ENCODE results near the gene GLMN.

Gene GLMN, protein sequence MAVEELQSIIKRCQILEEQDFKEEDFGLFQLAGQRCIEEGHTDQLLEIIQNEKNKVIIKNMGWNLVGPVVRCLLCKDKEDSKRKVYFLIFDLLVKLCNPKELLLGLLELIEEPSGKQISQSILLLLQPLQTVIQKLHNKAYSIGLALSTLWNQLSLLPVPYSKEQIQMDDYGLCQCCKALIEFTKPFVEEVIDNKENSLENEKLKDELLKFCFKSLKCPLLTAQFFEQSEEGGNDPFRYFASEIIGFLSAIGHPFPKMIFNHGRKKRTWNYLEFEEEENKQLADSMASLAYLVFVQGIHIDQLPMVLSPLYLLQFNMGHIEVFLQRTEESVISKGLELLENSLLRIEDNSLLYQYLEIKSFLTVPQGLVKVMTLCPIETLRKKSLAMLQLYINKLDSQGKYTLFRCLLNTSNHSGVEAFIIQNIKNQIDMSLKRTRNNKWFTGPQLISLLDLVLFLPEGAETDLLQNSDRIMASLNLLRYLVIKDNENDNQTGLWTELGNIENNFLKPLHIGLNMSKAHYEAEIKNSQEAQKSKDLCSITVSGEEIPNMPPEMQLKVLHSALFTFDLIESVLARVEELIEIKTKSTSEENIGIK

DNA sequence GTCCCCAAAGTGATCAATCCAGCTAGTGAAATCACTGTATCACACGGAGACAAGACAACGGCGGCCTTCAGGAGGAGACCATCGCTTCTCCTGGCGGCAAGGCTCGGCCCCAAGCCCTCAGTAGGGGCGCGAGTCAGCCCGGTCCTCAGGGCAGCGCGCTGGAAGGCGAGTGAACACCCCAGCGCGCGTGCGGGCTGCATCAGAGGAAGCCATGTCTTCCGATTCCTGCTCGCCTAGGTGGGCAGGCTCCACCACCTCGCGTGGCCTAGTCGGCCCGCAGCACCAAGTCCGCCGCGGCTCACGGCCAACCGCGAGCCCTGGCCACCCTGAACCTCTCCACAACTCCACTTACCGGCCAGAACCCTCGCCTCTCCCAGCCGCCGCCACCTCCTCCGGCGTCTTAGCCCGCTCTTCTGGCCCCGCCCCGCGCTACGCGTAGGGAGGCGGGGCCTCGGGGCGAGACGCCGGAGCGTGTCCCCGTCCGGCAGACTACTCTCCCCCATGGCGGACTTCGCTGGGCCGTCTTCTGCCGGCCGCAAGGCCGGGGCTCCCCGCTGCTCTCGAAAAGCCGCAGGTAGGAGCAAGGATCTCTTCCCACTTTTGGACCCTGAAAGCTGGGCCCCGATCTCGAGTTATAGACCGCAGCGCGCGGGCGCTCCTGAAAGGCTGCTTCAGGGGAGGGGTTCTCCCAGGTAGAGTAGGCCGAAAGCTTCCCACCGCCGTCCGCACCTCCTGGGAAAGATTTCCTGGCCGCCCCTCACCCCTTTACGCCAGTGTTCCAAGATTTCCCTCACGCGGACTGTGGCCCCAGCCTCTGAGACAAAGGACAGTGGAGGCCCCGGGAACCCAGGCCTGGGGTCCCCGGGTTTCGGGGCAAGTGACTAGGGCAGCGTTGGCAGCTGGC lies at the start of gene GLMN, which contains the start of gene RPAP2:
Gene GLMN (minus strand): TSS at position 415 of the 904 bp plus-strand sequence. CDS start 988 bp downstream, outside the sequence.
Gene RPAP2 (plus strand): TSS at position 487 of the 904 bp plus-strand sequence. CDS start 15 bp downstream, at position 502.
- DNase-seq (ENCODE audit: low read depth), result peak; percentile 31

DNA sequence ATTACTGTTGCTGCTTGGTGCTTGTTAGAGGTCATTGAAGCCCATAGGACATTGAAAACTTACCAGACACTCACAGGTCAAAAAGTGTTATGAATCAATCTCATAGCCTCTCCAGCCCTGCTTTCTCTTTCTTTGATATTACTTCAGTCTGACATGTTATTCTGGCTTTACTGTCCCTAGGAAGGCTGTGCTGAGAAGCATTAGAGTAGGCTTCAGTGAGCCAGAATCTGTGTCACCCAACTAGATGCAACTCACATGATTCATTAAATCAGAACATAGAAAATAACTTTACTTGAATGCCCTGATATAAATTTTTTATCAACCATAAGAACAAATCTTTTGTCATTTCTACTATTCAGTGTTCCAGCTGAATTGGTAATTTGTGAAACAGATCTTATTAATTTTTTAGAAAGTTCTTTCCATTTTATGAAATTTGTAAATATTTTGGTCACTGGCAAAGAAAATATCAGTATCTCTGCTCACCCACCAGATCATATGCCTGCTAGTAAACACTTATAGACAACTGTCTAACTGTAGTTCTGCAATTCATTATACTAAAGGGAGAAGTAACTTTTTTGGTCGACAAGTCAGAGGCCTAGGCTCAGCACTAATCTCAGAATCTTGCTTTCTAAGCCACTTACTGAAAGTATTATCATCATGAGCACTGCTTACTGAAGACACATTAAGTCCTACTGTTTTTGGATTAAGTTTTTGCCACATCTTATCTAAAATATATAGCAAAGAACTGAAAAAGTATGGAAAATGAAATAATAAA lies 48.3 kb upstream of the GLMN start:
- DNase-seq (ENCODE audit: low read depth), result no peak

DNA sequence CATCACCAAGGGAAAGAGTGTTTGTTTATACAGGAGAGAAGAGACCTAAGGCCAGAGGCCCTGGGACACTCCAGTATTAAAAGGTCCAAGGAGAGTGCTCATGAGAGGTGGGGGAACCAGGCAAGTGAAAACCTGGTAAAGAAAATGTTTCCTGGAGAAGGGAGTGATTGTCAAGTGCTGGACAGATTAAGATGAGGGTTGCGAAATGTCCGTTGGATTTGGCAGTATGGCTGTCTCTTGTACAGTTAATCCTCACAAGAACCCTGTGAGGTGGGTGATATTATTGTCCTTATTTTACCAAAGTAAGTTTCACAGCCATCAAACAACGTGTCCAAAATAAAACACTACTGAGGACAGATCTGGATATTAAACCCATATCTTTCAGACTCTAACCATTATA lies 44.3 kb upstream of the GLMN start:
- no peak for DNase-seq (ENCODE audit: low read depth)

DNA sequence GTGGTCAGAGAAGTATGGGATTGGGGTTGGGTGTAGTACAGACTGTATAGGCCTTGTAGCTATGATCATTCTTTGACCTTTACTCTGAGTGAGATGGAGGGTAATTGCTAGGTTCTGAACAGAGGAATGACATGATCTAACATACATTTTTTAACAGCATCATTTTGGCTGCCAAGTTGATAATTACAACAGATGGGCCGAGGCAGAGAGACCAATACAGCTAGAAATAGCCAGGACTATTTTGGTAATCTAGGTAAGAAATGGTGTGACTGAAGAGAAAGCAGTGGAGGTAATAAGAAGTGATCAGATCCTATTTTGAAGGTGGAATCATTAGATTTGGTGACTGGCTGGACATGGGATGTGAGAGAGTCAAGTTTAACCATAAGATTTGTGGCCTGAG lies 43.6 kb upstream of the GLMN start:
- DNase-seq (ENCODE audit: low read depth), result no peak

DNA sequence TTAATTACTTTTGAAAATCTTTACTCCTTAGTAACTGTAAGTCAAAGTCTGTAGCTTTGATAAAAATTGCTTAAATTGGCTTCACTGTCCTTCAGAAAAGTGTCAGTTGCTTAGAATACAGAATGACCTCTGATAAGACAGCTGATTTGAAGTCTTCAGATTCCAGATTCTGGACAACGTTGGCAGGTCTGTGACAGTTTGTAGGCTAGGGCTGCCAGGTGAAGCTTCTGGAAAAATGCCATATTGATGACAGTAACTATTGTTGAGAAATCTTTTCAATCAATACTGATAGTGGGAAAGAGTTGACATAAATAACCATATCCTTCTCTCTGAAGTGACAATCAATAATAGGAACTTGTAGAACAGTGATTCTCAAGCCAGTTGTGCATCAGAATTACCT lies 41.4 kb upstream of the GLMN start:
- no peak for DNase-seq (ENCODE audit: low read depth)

DNA sequence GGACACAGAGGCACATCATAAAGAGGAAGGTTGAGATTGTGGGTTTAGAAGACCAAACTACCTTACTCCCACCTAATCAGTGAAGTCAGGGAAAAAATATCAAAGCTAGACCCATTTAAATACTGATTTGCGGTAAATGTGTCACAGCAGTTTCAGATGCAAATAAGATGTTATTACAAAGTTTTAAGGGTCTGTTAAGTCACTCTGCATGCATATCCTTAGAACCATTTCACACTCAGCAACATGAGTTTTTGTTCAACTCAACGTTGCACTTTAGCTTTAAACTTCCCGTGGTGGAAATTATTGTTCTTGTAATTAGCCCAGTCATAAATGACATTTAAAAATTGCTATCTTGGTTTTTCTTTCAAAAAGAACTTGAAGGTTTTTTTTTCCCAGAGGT lies 34.9 kb upstream of the GLMN start:
- DNase-seq (ENCODE audit: low read depth), result no peak

DNA sequence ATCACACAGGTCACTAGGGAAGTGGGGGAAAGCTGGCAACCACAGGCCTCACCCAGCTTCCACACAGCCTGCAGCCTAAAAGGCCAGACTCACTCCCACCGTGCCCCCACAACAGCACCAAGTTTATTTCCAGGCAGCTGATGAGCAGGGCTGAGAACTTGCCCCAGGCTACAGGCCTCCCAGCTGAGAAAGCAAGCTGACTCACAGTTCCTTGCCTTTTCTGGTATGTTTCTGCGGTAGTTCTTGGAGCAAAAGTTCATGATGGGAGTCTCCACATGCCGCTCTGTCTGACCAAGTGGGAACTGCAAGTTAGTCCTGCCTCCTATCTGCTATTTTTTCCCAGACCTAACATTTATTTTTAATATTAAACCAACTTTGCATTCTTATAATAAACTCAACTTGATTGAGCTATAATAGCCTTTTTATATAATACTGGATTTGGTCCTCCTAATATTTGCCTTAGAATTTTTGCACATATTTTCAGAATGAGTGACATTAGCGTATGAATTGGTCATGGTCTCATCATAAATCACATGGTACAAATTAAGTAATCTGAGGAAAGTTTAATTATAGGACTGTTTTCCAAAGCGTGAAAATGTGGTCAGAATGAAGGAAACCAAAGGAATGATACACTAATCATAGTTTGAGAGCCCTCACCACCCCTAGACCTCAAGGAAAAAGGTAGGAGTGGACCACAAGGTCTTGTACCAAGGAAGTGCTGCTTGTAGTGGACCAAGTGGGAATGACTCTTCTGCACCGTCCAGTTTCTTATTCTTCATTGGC lies 30.8 kb upstream of the GLMN start:
- DNase-seq (ENCODE audit: low read depth), result peak; percentile 91

DNA sequence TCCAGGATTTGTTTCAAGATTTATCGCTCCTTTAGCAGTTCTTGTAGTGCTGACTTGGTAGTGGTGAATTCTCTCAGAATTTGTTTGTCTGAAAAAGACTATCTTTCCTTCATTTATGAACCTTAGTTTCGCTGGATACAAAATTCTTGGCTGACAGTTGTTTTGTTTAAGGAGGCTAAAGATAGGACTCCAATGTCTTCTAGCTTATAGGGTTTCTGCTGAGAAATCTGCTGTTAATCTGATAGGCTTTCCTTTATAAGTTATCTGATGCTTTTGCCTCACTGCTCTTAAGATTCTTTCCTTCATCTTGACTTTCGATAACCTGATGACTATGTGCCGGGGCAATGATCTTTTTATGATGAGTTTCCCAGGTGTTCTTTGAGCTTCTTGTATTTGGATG lies 29.0 kb upstream of the GLMN start:
- no peak for DNase-seq (ENCODE audit: low read depth)

DNA sequence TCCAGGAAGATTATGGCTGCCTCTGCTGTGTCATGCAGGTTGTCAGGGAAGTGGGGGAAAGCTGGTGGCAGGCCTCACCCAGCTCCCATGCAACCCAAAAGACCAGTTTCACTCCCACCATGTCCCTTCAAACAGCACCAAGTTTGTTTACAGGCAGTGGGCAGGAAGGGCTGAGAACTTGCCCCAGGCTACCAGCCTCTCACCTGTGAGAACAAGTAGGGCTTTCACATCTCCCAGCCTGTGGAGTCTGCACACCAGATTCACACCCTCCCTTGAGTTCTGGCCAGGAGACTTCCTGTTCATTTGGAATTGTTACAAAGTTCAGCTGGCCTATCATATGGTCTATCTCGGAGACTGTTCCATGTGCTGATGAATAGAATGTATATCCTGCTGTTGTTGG lies 27.9 kb upstream of the GLMN start:
- no peak for DNase-seq (ENCODE audit: low read depth)

DNA sequence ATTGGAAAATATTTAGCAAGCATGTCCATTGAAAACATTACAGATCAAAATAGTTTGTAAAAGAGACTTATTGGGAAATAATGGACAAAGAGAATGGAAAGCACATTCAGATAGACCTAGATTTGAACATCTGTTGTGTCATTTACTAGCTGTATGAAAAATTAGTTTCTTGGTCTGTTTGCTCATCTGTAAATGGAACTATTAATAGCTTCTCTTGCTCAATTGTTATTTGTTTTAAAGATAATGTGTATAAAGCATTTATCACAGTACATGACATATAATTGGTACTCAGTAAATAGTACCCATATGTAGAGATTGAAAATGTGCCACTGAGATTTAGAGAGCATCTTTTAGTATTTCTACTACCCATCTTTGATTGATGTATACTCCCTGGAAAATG lies 26.0 kb upstream of the GLMN start:
- DNase-seq (ENCODE audit: low read depth), result no peak

DNA sequence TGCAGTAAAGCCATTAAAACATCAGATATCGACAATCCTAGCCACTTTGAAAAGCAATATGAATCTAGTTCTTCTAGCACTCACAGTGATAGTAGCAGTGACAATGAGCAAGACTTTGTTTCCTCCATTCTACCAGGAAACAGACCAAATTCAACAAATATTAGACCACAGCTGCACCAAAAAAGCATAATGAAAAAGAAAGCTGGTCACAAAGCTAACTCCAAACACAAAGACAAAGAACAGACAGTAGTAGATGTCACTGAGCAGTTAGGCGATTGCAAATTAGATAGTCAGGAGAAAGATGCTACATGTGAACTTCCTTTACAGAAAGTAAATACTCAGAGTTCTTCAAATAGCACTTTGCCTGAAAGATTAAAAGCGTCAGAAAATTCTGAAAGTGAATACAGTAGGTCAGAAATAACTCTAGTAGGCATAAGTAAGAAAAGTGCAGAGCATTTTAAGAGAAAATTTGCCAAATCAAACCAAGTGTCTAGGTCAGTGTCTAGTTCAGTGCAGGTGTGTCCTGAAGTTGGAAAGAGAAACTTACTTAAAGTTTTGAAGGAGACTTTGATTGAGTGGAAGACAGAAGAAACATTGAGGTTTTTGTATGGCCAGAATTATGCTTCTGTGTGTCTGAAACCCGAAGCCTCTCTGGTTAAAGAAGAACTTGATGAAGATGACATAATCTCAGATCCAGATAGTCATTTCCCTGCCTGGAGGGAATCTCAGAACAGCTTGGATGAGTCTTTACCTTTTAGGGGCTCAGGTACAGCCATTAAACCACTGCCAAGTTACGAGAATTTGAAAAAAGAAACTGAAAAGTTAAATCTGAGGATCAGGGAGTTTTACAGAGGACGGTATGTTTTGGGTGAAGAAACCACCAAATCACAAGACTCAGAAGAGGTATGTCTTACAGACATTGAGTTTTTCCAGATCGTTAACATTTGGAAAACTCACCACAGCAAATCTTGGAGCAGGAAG lies 25.0 kb upstream of the GLMN start:
- DNase-seq (ENCODE audit: low read depth), result no peak

DNA sequence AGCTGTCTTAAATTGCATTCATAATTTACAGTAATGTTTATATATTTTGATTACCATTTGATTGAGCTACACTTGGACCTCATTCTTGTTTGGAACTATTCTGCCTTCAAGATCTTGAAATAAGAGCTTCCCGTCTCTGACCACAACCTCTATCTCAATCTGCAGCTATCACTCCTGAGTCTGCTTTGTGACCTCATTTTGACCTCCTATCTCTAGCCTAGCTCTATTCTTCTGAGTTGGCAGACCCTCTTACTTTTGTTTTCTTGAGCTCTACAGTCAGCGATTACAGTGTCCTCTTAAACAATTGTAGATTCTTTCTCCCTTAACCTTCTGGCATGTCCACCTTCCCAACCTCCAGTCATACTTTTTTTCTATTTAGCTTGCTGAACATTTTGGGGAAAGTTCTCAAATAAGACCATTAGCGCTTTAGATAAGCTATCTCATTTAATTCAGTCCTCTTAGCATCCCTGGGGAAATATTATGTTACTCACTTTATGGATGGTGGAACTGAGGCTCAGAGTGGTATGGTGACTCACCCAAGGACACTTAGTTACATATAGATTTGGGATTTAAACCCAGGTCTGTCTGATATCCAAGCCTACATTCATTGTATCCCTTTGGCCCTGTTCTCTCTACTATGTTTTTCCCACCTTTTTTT lies 19.2 kb upstream of the GLMN start:
- DNase-seq (ENCODE audit: low read depth), result no peak

DNA sequence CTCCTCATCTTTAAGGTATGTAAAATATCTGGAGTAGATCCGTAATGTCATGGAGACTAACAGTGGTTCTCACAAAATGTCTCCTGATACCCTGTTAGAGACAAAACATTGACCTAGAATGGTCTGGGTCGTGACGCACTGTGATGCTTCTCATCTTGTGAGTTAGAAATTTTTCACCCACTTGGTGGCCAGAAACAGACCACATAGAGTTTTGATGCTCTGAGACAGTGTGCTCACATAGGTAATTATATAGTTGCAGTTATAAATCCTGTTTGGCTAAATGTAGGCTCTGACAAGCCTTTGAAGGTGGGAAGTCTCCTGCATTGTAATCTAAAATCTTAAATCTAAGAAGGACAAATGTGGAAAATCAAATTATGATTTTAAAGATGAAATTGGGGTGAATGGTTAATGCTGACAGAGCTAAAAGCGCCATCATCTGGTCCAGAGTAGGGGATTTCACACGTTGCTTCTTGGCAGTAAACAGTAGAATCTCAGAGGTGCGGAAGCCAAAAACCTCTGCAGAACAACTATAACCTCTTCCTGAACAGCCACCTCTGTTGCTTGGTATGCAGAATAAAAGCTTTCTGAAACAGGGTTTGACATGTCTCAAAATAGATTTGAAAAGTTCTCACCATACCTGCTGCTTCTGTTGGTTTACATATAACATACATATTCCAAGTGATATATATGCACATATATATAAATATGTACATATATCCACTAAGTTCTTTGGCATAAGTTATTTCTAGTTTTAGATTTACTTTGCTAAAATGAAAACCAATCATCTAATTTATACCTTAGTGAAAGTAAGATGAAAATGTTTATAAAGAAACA lies 17.2 kb upstream of the GLMN start:
- no peak for DNase-seq (ENCODE audit: low read depth)

DNA sequence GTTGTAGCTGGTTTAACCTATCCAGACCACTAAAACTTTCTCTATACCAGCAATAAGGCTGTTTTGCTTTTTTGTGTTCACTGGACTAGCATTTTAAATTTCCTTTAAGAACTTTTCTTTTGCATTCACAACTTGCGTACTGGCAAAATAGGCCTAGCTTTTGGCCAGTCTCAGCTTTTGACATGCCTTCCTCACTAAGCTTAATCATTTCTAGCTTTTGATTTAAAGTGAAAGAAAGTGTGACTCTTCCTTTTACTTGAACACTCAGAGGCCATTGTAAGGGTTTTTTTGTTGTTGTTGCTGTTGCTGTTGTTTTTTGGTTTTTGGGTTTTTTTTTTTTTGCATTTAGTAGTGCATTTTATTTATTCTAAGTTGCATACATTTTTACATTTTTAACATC lies 15.2 kb upstream of the GLMN start:
- no peak for DNase-seq (ENCODE audit: low read depth)

DNA sequence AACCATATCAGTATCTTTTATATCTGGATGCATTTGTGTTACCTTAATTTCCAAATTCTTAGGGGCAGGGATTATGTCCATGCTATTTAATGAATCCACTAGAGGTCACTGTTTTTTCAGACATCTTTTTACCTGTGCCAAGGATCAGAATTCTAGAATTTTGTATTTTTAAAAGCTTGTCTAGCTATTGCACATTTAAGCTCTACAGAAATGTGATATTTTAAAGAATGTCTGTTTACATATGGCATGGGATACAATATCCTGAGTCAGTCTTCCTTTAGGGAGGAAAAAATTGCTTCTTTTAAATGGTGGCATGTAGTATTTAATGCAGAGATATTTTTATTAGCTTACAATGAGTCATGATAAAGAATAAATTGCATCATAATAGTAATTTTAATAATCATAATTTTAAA lies 11.4 kb upstream of the GLMN start:
- DNase-seq (ENCODE audit: low read depth), result no peak

DNA sequence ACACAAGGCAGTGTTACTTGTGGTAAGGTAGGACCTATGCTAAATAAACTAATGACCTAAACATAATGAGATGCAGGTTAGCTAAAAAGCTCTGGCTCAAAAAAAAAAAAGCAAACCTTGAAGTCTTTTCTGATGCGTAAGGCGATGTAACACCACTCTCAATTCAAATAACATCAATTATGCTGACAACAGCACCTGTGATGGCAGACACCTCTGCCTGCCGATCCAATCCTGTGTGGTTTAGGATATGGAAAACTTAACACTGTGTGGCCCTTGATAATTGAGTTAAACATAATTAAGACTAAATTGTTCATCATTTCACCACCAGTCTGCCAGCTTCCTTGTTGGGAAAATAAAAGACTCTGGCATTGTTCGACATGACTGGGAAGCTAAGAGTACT lies 9.2 kb upstream of the GLMN start:
- DNase-seq (ENCODE audit: low read depth), result no peak

DNA sequence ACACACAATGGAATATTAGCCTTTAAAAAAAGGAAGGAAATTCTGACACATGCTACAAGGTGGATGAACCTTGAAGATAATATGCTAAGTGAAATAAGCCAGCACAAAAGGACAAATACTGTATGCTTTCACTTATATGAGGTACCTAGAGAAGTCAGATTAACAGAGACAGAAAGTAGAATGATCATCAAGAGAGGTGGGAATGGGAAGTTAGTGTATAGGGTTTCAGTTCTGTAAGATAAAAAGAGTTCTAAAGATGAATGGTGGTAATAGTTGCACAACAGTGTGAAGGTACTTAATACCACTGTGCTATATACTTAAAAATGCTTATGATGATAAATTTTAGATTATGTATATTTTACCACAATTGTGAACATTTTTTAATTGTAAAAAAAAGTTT lies 7.2 kb upstream of the GLMN start:
- DNase-seq (ENCODE audit: low read depth), result no peak

DNA sequence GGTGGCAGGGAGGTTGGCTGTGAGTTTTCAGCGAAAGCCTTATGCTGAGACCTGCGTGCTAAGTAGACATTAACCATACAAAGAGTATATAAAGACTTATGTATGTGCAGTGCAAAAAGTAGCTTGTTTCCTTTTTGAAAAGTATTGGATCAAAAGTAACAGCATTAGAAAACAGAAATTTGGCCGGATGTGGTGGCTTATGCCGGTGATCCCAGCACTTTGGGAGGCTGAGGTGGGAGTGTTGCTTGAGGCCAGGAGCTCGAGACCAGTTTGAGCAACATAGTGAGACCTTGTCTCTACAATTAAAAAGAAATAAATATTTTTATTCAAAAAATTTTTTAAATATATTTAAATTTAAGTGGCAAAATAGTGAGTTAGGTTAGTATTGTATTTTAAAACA lies 2.2 kb upstream of the GLMN start:
- DNase-seq (ENCODE audit: low read depth), result no peak

Data from non-pigmented ciliary epithelial cell (primary cell).